ENCODE measurements around the gene PSG3.
"Not testable (repeated sequence)": the region's sequence is repeated elsewhere in the genome, so short reads cannot be mapped to it uniquely, and the experiment has no call there.

DNA sequence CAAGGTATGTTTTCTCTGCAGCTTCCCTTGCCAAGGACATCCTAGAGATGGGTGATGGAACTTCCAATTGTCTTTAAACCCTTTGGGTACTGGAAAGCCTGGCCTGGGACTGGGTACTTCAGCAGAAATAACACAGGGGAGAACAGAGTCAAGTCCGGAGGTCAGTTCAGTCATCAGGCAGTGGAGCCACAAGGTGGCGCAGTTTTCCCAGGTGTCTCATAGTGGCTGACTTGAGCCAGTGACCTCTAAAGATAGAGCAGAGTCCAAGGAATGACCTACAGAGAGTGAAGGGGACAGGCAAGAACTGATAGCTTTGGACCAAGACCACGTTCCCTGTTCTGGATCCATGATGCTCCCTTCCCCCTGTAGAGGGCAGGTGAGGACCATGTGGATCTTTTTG lies 18.4 kb upstream of the PSG3 start:
- TF ChIP-seq POLR2A (IDR thresholded peaks at IDR 0.05); CTCF (IDR thresholded peaks at IDR 0.05 in 4 of 5, conservative IDR thresholded peaks at IDR 0.05 in 1 of 5): not testable (repeated sequence)
